NOMO-1 treated with DMSO at 0.1 percent for 48 hours (cell line): ENCODE data around the gene LIMK2.
"Not testable (repeated sequence)": the region's sequence is repeated elsewhere in the genome, so short reads cannot be mapped to it uniquely, and the experiment has no call there.

ENCODE experiments used
- DNase-seq: peaks from one replicate; lab custom pipeline; 2025; ENCODE audit not compliant: unreplicated experiment; lab: John Stamatoyannopoulos, UW

LIMK2 gene

DNA sequence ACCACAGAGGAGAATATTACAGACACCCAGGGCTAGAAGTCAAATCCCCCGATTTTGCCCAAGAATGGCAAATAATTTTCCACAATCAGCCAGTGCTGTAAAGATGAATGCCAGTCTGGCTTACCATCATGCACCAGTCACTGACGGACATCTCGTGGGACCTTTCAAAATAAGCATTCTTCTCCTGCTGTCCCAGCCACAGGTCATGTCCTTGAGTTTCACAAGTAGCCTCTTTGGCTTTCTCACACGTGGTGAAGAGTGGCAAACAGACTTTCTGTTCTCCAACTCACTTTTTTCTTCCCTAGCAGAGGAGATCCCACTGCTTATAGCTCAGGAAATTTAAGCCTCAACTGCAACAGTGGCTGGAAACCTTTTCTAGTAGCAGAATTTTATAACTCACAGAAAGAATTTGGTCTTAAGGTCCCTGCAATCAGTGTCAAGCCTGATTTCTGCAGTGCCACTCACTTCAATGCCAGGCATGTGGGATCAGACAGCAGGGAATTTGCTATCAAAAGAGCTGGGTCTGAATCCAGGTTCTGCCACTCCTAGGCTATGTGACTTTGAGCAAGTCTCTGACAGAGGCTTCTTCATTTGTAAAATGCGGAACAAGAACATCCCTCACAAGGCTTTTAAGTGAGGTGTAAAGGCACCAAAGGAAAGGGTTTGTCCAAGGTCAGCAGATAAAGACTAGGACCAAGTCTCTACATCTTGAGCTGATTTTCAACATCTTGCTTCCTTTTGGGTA lies 76.6 kb downstream of the LIMK2 start:
- DNase-seq: peak; percentile 46

DNA sequence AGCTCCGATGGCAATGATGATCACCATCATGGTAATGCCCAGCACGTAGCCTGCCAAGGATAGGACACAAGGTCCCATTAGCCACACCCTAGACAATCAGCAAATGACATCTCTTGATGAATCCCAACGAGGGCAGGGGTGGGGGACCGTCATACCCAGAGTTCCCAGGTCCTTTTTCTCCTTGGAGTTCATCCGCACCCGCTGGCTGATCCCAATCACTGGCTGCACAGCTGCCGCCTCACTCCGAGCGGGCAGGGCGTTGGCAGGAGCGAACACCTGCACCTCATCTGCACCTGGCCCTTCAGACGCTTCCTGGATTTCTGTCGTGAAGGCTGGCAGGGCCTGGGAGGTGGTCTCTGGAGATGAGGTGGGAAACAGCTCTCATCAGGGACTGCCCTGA lies 77.2 kb downstream of the LIMK2 start:
- no peak for DNase-seq

DNA sequence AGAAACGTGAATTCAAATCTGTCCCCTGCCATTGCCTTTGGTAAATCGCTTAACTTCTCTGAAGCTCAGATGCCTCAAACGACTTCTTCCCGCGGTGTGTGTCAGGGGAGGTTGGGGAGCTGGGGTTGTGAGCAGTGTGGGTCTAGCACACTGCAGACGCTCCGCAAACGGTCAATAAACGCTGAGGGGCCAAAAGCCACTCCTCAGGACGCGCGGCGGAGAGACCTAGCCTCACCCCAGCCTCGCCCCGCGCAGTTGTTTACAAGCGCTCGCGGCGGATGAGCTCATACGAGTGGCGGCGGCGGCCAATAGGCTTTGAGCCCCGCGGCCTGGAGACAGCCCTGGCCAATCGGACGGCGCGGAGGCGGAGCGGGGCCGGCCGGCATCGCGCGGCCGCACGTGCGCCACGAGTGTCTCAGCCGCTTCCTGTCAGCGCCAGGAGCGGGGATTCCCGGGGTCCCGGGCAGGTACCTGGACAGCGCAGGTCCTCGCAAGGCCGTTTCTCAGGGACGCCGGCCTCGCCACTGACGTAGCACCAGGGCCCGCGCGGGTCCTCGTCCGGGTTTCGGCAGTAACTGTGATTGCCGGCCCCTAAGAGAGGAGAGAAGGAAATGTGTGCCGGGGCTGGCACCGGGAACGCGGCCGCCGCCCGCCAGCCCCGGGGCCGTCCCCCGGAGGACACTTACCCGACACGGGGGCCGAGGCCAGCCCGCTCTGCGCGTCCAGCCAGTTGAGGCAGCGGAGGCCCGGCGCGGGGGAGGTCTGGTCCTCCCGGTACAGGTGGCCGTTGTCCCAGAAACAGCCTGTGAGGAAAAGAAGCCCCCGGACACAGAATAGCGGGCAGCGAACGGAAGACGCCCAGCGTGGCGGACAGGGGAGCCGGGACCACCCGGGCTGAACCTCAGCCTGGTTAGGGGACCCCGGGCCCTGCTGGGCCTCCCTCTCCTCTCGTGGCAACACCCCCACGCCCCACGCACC lies 78.7 kb downstream of the LIMK2 start:
- DNase-seq: peak; percentile 88

DNA sequence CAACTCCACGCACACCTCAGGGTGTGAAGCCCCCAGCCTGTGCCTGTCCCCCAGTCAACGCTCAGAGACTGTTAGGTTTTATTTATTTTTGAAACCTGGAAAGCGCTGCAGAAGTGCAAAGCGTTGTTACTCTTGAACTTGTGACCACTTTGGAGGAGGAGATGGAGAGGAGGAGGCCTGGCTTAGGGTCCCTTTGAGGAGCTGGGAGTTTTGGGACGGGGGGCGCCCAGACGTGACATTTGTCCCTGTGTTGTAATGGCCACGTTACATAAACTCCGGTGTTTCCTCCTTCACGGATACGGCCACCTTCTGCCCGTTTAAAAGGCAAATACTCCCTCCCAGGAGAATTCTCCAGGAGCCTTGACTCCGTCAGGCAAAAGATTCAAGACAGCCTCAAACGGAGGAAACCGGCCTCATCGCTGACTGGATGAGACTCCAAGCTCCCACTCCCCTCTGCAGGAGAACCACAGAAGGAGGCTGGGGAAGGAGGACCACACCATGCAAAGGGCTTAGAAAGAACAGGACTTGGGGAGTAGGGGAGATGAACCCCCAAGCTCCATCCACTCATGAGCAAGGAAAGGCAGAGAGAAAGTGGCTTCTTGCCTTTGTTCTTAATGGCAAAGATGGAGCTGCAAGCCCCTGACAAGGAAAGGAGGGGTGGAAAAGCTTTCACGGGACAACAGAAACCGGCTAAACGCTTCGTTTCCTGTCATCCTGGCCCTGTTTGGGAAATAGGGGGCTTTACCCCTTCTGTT lies 79.6 kb downstream of the LIMK2 start:
- DNase-seq: no peak

DNA sequence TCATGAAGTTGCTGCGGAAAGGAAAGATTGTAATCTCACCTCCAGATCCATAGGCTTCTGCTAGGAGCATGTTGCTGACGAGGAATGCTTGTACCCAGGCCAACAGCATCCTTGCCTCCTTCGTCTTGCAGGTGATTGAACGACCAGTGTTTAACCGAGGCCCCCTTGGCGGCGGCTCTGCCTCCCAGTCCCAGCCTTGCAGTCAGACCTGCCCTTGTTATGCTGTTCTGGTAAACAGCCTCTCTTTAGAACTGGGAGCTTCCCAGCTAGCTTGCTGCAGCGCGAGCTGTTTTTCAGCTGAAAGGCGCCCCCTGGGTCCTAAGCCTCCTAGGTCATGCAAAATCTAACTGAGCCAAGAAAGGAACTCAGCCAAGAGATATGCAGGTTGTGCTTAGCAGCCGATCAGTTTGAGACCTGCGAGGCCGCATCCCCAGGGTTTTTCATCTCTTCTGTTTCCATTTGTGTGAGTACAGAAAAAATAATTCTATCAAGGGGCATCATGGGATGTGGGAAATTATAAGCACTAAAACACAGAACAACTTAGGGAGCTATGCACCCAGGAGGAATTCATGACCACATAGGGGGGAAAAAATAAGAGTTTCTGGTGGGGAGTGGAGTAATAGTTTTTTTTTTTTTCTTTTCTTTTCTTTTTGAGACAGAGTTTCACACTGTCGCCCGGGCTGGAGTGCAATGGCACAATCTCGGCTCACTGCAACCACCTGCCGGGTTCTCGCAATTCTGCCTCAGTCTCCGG lies 80.3 kb downstream of the LIMK2 start, which contains the start of gene PIK3IP1:
Gene PIK3IP1 (minus strand): TSS at position 253 of the 754 bp plus-strand sequence. CDS start 144 bp downstream, at position 109.
- DNase-seq: peak; percentile 76

DNA sequence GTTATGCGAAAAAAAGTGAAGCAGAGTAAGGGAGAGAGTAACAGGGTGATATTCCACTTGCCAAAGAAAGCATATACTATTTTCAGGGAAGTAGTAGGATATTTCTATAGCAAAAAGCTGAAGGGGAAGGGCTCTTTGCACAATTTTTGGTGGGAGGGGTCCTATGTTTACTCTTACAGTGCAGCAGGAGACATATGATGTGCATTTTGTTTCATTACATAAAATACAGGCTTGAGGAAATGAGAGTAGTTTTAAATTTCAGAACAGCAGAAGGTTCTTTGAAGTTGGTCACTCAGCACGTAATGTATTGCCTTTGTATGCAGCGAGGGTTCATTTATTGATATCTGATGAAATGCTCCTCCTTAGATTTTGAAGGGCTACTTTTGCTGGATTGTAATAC lies 83.3 kb downstream of the LIMK2 start:
- no peak for DNase-seq

DNA sequence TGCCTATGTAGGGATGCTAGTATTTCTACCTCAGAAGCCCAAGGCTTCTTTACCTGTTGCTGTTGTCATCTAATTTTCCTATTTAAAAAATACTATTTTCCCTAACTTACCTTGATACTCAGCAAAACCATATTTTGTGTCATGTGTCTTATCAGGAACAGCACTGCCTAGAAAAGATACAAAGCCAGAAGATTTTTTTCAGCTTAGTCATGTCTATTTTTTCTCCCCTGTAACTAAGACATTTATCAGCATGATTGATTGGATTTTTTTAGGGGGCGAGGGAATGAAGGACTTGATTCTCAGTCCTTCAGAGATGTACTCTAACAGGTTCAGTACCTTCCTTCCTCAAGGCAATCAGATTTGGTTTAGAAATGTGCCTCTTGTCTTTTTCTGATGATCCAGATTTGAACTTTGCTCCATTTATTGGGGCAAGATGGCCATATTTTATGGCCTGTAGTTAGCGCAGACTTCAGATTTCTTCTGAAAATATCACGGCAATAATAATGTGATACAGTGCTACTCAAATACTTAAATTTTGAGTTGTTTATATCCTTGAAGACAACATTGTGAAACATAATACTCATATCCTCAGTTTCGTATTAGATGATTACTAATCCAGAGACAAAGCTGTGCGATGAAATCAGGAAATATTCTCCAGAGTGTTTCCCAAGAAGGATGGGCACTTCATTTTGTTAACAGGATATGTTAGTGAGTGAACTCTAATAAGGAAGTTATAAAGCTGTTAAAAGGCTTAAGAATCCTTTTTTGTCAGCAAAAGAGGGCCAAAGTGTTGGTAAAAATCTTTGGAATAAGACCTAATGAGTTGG lies 83.9 kb downstream of the LIMK2 start:
- no peak for DNase-seq

DNA sequence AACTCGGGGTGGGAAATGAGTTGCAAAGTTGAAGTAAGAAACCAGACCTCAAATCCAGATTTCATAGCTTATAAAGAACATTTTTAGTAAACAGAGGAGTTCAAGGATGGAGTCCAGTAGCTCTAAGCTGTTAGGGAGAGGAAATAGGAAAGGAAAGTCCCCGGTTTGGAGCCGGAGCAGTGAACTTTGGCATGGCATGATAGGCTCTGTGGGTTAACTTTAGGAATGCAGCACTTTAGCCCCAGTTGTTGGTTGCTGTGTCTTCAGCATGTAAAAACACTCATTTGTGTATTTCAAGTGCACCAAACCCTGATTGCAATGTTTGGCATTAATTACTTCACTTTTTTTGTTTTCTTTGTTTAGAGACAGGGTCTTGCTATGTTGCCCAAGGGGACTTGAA lies 88.8 kb downstream of the LIMK2 start:
- no peak for DNase-seq

DNA sequence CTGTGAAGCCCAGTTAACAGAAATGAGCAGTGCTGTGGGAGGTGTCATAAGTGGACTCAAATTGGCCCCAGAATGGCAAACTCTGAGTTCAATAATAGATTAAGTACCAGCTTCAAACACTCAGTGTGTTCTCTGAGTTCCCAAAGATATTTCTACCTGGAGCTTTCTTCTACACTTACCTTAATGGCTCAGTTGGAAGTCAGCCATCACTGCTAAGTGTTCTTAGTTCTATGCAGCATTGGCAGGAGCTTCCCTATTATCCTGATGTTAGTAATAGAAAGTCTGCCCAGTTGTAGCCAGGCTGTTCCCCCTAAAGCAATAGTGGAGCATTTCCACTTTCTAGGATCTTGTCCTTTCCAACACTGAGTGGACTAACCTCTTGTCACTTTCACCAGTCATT lies 89.9 kb downstream of the LIMK2 start:
- no peak for DNase-seq

DNA sequence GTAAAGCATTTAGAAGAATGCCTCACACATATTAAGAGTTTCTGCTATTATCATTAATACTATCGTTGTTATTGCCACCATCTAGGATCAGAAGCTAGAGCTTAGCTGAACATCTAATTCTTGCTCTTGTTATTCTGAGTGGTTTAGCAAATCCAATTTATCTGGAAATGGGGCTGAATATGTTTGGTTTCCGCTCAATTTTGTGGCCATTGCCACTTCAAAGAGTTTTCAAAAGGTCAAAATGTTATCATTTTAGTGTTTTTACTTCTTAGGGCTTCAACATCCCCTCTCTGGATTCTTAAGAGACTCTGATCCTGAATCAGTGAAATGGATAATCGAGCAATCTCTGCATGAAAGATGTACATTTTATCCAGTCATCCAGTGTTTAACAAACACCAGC lies 90.4 kb downstream of the LIMK2 start:
- no peak for DNase-seq

DNA sequence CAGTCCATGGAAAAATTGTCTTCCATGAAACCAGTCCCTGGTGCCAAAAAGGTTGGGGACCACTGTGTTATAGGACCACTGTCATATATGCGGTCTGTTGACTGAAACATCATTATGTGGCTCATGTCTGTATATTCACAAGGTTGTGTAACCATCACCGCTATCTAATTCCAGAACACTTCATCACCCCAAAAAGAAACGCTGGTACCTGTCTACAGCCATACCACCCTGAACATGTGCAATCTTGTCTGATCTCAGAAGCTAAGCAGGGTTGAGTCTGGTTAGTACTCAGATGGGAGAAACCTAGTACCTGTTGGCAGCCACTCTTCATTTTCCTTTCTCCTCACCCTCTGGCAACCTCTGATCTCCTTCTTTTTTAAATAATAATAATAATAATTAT lies 93.1 kb downstream of the LIMK2 start:
- DNase-seq: no peak

DNA sequence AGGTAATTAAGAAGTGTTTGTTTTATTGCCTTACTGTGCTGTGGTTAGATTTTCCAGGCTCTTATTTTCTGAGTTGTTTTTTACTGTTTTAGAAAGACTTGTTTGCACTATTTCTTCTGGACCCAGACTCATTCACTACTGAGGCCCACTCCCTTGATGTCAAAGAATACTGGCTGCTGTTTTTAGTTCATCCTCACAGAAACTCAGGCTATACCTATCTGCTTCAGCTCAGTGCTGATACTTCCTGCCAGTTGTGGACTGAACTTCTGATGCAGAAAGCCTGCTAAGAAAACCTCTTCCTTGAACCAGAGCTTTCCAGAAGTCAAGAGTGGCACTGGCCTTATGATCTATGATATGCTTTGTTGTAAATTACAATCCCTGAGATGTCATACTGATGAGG lies 96.1 kb downstream of the LIMK2 start:
- no peak for DNase-seq

DNA sequence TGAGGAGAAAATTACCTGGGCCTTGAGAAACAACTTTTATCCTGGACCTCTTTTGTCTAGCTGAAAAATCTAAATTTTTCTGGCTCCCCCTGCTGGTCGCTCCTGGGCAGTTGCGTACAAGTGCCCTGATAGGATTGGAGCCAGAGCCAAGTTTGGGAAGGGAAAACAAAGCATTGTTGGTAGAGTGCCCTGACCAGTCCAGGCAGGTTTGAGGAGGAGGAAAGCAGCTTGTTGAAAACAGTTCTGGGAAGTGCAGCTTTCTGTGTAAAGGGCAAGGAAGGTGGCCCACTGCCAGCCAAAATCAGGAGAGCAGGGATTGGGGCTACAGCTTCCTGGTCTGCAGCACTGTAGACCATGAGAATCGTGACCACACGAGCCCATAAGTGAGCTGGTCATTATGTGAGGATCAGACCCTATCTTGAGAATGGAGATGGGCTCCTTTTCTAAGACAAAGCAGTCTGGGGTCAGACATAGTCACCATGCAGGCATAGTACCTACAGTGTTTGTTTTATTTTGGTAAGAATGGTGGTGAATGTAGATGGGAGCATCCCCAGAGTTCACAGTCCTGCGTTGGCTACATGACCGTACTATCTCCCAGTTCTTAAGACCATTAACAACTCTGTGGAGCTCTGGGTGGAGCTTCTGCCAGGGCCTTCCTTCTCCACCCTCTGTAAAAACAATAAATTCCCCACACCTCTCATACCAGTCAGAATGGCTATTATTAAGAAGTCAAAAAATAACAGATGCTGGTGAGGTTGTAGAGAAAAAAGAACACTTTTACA lies 101.5 kb downstream of the LIMK2 start:
- DNase-seq: peak; percentile 41

DNA sequence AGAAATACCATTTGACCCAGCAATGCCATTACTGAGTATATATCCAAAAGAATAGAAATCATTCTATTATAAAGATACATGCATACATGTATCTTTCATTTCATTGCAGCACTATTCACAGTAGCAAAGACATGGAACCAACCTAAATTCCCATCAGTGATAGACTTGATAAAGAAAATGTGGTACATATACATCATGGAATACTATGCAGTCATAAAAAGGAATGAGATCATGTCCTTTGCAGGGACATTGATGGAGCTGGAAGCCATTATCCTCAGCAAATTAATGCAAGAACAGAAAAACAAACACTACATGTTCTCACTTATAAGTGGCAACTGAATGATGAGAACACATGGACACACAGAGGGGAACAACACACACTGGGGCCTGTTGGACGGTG lies 102.1 kb downstream of the LIMK2 start:
- not testable (repeated sequence) for DNase-seq

DNA sequence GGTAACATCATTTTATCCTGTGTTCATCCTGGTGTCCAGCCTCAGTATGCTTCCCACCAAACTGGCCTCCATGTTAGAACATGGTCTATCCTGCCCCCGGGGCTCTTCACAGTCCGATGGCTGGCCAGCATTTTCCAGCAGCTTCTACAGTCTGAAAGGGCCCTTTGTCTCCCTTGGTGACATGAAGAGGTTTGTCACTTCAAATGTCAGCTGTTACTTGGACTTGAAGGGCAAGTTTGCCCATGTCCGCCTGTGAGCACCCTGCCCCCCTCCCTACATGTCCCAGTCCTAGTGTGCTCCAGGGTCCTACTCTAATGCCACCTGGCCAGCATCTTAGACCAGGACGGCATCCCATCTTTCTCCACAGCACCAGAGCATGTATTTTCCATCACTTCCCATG lies 109.3 kb downstream of the LIMK2 start:
- DNase-seq: no peak

DNA sequence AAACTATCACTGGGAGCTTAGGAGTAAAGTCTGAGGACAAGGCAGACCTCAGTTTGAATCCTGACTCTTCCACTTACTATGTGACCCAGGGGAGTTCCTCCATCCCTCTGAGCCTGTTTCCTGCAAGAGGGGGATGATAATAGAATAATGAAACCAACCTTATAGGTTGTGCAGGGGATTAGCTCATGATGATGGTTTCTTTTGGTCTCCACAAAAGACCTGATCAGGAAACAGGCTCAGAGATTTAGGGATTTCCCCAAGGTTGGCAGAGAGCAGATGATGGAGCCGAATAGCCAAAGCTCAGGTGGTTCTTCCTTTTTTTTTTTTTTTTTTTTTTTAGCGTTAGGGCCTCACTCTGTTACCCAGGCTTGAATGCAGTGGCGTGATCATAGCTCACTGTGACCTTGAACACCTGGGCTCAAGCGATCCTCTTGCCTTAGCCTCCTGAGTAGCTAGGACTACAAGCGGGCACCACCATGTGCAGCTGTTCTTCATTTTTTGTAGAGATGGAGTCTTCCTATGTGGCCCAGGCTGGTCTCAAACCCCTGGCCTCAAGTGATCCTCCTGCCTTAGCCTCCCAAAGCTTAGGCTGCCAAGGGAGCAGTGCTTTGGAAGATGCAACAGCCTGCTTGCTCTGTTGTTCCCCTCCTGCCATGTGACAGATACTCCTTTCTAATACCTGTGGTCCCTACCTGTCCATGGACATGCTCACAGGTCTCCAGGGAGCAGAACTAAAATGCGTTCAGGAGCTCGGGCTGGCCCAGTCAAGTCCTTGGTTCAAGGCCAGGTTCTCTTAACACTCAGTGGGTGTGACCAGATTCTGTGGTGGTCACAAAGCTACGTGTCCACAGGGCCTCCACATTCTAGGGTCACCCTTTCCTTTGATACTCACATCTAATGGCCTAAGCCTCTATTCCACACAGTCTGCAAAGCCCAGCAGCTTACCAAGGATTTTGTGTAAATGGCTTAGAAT lies 111.8 kb downstream of the LIMK2 start:
- DNase-seq: no peak

DNA sequence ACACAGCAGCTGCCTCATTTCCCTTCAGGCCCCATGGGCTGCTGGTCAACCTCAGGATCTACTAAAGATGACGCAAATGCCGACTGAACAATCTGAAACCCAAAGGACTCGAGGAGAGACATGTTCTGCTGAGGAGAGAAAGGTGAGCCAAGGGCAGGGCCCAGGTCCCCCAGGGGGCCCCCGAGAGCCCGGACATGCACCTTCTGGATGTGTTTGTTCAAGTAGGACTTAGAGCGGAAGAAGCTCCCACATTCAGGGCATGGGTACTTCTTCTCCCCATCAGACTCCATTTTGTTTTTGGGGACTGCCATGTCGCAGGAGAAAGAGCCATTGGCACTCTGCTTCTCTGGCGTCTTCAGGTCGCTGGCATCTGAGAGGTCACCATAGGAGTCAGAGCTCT lies 114.8 kb downstream of the LIMK2 start:
- DNase-seq: no peak
